C1 segment of cervical spinal cord (tissue), 14 donors: ENCODE measurements around the gene TM9SF1.
A peak's percentile ranks its signal among the peaks of the same experiment; 100 is the strongest.

Experiments
- DNase-seq, 14 donors: peaks; one replicate each; lab custom pipeline; 2025; lab: John Stamatoyannopoulos, UW

Gene TM9SF1

GRCh38 chr14:24179294-24179960, 15.8 kb downstream of the TM9SF1 start:
- DNase-seq: no peak

- DNase-seq: no peak
Observed at GRCh38 chr14:24178399-24179178, 16.7 kb downstream of the TM9SF1 start.

- DNase-seq: no peak
Observed at GRCh38 chr14:24177891-24178290, 17.4 kb downstream of the TM9SF1 start.

GRCh38 chr14:24177041-24177825, 18.0 kb downstream of the TM9SF1 start:
- no peak for DNase-seq

- DNase-seq: no peak
Observed at GRCh38 chr14:24176599-24176998, 18.6 kb downstream of the TM9SF1 start.

- peak in 1 of 14 donors; percentile 35 for DNase-seq
Observed at GRCh38 chr14:24172871-24173281, 22.4 kb downstream of the TM9SF1 start.

GRCh38 chr14:24172261-24172860, 22.9 kb downstream of the TM9SF1 start:
- DNase-seq: peak in 2 of 14 donors; percentile 36 to 43

GRCh38 chr14:24171422-24172260, 23.6 kb downstream of the TM9SF1 start, which contains the start of gene REC8:
Gene REC8 (plus strand): TSS chr14:24172080. CDS start chr14:24172553, 473 bp downstream.
- DNase-seq: peak; percentile 46 to 98 (median 86)

- DNase-seq: no peak
Observed at GRCh38 chr14:24167469-24168114, 27.6 kb downstream of the TM9SF1 start.

GRCh38 chr14:24165785-24166184, 29.5 kb downstream of the TM9SF1 start:
- no peak for DNase-seq

GRCh38 chr14:24164518-24164991, 30.7 kb downstream of the TM9SF1 start:
- no peak for DNase-seq

- peak in 3 of 14 donors; percentile 21 to 25 (median 22) for DNase-seq
Observed at GRCh38 chr14:24162093-24162492, 33.1 kb downstream of the TM9SF1 start.

- DNase-seq: peak; percentile 45 to 97 (median 92)
Observed at GRCh38 chr14:24160850-24161804, 34.1 kb downstream of the TM9SF1 start, which contains the start of gene IRF9. Gene IRF9 (plus strand): TSS chr14:24161265. CDS start chr14:24162145, 880 bp downstream.

- DNase-seq: no peak
Observed at GRCh38 chr14:24160499-24160849, 34.8 kb downstream of the TM9SF1 start.

GRCh38 chr14:24159777-24160498, 35.3 kb downstream of the TM9SF1 start:
- DNase-seq: no peak

GRCh38 chr14:24157331-24157730, 37.9 kb downstream of the TM9SF1 start:
- no peak for DNase-seq

- no peak for DNase-seq
Observed at GRCh38 chr14:24156840-24157239, 38.4 kb downstream of the TM9SF1 start.

- DNase-seq: no peak
Observed at GRCh38 chr14:24155100-24155499, 40.1 kb downstream of the TM9SF1 start.
